HL-60 (cell line): ENCODE data around the gene TMPRSS2.
A peak's percentile ranks its signal among the peaks of the same experiment; 100 is the strongest.

Experiments
- DNase-seq, 2 experiments: peaks; one replicate each; pipeline ENCODE4 v3.0.0-alpha.2; 2010 to 2020; ENCODE audit warnings: low read depth in 1 of 2, low spot score in 1 of 2
- H3K27ac ChIP-seq: fragments of 250-450 bp; sonication (Bioruptor Pico); replicated peaks from 2 replicates; pipeline ENCODE4 v1.5.1; 2020; ENCODE audit warnings: mild to moderate bottlenecking, moderate library complexity
- H3K27me3 ChIP-seq: fragments of 250-450 bp; sonication (Bioruptor Pico); 2 replicates; pipeline ENCODE4 v1.5.1; 2021; ENCODE audit warnings: mild to moderate bottlenecking, moderate library complexity; ENCODE audit not compliant: insufficient read depth, poor library complexity, severe bottlenecking
- H3K4me3 ChIP-seq: replicated peaks from 2 replicates; pipeline ENCODE4 v1.5.1; 2011; ENCODE audit warnings: mild to moderate bottlenecking, control low read depth, low read length; ENCODE audit not compliant: insufficient read depth
- GABPA ChIP-seq: IDR thresholded peaks from 2 replicates; pipeline ENCODE4 v1.6.1; 2012; ENCODE audit warnings: low read depth
- POLR2AphosphoS5 ChIP-seq: IDR thresholded peaks from 2 replicates; pipeline ENCODE4 v1.6.1; 2012; ENCODE audit warnings: low read depth
- REST ChIP-seq: IDR thresholded peaks from 2 replicates; pipeline ENCODE4 v1.6.1; 2012; ENCODE audit warnings: low read depth; ENCODE audit not compliant: insufficient replicate concordance
- SPI1 ChIP-seq: IDR thresholded peaks from 2 replicates; pipeline ENCODE4 v1.6.1; 2012; ENCODE audit warnings: low read depth, mild to moderate bottlenecking, borderline replicate concordance
- TF ChIP-seq, protein P1 (sequence below): IDR thresholded peaks from one replicate; pipeline ENCODE4 v1.5.1; 2011; ENCODE audit warnings: low read length, control low read depth, inconsistent platforms; ENCODE audit not compliant: insufficient read depth

Gene TMPRSS2

DNA sequence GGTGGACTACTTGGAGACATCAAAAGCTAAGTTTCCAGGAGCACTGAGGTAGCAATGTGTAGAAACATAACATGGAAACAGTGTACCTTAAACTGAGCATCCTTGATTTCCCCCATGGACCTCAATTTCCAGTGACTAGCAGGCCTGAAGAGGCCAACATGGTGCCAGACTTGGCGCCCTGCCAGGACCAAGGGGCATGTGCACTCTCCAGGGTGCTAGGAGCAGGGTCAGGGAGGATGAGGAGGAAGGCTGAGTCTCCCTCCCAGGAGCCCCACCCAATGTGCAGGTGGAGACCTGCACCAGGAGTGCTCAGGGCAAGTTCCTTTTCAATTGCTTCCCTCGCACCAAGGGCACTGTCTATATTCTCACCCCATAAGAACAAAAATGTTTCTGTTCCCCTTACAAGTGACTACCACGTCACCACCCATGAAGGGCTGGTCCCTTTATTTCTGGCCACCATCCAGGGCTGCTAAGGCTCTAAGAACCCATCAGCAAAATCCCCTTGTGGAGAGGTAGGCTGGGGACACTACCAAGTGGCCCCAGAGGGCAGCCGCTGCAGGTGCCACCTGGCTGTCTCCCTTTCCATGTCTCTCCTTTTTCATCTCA is 42.7 kb downstream of the TMPRSS2 start:
- H3K4me3 ChIP-seq = no peak overlapping the region
- no peak for DNase-seq
- no peak overlapping the region for H3K27ac ChIP-seq
- peaks cover 2% of the 10 kb centered on the region for H3K27me3 ChIP-seq
- TF ChIP-seq, protein P1, sequence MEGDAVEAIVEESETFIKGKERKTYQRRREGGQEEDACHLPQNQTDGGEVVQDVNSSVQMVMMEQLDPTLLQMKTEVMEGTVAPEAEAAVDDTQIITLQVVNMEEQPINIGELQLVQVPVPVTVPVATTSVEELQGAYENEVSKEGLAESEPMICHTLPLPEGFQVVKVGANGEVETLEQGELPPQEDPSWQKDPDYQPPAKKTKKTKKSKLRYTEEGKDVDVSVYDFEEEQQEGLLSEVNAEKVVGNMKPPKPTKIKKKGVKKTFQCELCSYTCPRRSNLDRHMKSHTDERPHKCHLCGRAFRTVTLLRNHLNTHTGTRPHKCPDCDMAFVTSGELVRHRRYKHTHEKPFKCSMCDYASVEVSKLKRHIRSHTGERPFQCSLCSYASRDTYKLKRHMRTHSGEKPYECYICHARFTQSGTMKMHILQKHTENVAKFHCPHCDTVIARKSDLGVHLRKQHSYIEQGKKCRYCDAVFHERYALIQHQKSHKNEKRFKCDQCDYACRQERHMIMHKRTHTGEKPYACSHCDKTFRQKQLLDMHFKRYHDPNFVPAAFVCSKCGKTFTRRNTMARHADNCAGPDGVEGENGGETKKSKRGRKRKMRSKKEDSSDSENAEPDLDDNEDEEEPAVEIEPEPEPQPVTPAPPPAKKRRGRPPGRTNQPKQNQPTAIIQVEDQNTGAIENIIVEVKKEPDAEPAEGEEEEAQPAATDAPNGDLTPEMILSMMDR = no peak
- TF ChIP-seq REST = peak; percentile 48

- peak; percentile 15 to 64 for DNase-seq
- TF ChIP-seq, protein P1 = peak; percentile 82
- no peak for TF ChIP-seq SPI1
- no peak for TF ChIP-seq GABPA
- no peak for TF ChIP-seq REST
- no peak for TF ChIP-seq POLR2AphosphoS5
- no peak overlapping the region for H3K4me3 ChIP-seq
- H3K27me3 ChIP-seq = no peaks in the 10 kb centered on the region
- no peak overlapping the region for H3K27ac ChIP-seq
Observed at GRCh38 chr21:41460578-41461527, 47.1 kb downstream of the TMPRSS2 start.

DNA sequence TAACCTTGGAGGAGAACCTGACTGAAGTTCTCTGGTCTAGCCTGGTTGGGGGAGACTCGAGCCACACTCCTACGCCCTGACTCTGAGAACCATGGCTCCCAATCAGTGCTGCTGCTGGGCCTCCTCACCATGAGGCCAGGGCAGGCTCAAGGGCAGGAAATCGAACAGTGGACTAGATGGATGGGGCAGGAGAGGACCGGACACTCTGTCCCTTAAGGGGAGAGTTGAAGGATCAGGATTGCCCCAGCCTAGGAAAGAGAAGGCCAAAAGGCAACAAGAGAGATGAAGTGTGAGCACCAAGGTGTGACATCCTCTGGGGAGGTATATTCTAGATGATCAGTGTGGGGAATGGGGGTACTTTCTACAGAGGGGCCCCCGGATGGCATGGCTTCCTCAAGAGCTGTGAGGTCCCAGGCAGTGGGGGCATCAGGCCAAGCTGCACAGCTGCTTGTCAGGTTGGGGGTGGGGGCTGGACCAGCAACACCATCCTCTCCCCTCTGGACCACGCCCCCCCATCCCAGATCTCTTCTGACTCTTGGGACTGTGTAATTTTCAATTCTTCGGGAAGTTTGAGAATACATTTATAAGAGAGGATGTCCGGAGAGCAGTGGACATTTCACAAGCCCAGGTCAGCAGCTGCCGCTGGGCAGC is 47.9 kb downstream of the TMPRSS2 start:
- TF ChIP-seq, protein P1 = no peak
- no peak for TF ChIP-seq GABPA
- no peak for TF ChIP-seq POLR2AphosphoS5
- no peak for TF ChIP-seq REST
- no peak for TF ChIP-seq SPI1
- no peaks in the 10 kb centered on the region for H3K27me3 ChIP-seq
- no peak overlapping the region for H3K4me3 ChIP-seq
- DNase-seq = no peak
- H3K27ac ChIP-seq = no peak overlapping the region
